NCI-H2227 (cell line): ENCODE data around the gene PTPN23.

Experiments used
- DNase-seq: peaks from one replicate; lab custom pipeline; 2025; ENCODE audit not compliant: unreplicated experiment; lab: John Stamatoyannopoulos, UW

PTPN23 gene

GRCh38 chr3:47405820-47406761, 25.3 kb downstream of the PTPN23 start:
- DNase-seq, result no peak

- no peak for DNase-seq
These were observed 25.9 kb downstream of the PTPN23 start for GRCh38 chr3:47406762-47407149.

- no peak for DNase-seq
These were observed 26.4 kb downstream of the PTPN23 start for GRCh38 chr3:47407237-47407636.

- no peak for DNase-seq
These were observed 27.3 kb downstream of the PTPN23 start for GRCh38 chr3:47407896-47408838.

GRCh38 chr3:47408839-47409229, 28.0 kb downstream of the PTPN23 start:
- no peak for DNase-seq

- no peak for DNase-seq
These were observed 28.5 kb downstream of the PTPN23 start for GRCh38 chr3:47409284-47409683.

GRCh38 chr3:47409688-47410416, 29.0 kb downstream of the PTPN23 start:
- no peak for DNase-seq

GRCh38 chr3:47410417-47410720, 29.5 kb downstream of the PTPN23 start:
- no peak for DNase-seq

- DNase-seq, result no peak
These were observed 30.2 kb downstream of the PTPN23 start for GRCh38 chr3:47410801-47411646.

GRCh38 chr3:47411696-47412452, 31.1 kb downstream of the PTPN23 start:
- DNase-seq, result no peak

- DNase-seq, result no peak
These were observed 31.6 kb downstream of the PTPN23 start for GRCh38 chr3:47412453-47412756.

- DNase-seq, result no peak
These were observed 32.2 kb downstream of the PTPN23 start for GRCh38 chr3:47412842-47413520.

GRCh38 chr3:47413751-47414150, 32.9 kb downstream of the PTPN23 start:
- DNase-seq, result no peak

GRCh38 chr3:47414161-47414564, 33.3 kb downstream of the PTPN23 start:
- DNase-seq, result no peak

- DNase-seq, result no peak
These were observed 34.1 kb downstream of the PTPN23 start for GRCh38 chr3:47414666-47415587.

GRCh38 chr3:47416041-47416440, 35.2 kb downstream of the PTPN23 start:
- no peak for DNase-seq

- no peak for DNase-seq
These were observed 37.6 kb downstream of the PTPN23 start for GRCh38 chr3:47418167-47419082.
